Stromal cell of bone marrow (primary cell): ENCODE measurements around the gene CD300LD.
"Not testable (repeated sequence)": the region's sequence is repeated elsewhere in the genome, so short reads cannot be mapped to it uniquely, and the experiment has no call there.

Source experiments
- DNase-seq: peaks from one replicate; pipeline ENCODE4 v3.0.0-alpha.2; 2012; ENCODE audit warnings: low read depth

CD300LD gene

GRCh38 chr17:74606050-74606449 is 14.0 kb upstream of the CD300LD start:
- DNase-seq = no peak

GRCh38 chr17:74605361-74605760 is 13.3 kb upstream of the CD300LD start:
- peak; percentile 75 for DNase-seq

- DNase-seq = no peak
These were observed 12.7 kb upstream of the CD300LD start for GRCh38 chr17:74604761-74605160.

- no peak for DNase-seq
These were observed 12.1 kb upstream of the CD300LD start for GRCh38 chr17:74604200-74604599.

GRCh38 chr17:74603746-74604145 is 11.7 kb upstream of the CD300LD start:
- no peak for DNase-seq

GRCh38 chr17:74603037-74603635 is 11.1 kb upstream of the CD300LD start:
- DNase-seq = no peak

GRCh38 chr17:74601944-74602572 is 10.0 kb upstream of the CD300LD start:
- DNase-seq = peak; percentile 31

- DNase-seq = no peak
These were observed 7.4 kb upstream of the CD300LD start for GRCh38 chr17:74599448-74599939.

- DNase-seq = no peak
These were observed 6.9 kb upstream of the CD300LD start for GRCh38 chr17:74599023-74599399.

- DNase-seq = no peak
These were observed 6.4 kb upstream of the CD300LD start for GRCh38 chr17:74598346-74599022.

- DNase-seq = no peak
These were observed 5.1 kb upstream of the CD300LD start for GRCh38 chr17:74597069-74597790.

- DNase-seq = no peak
These were observed 3.1 kb upstream of the CD300LD start for GRCh38 chr17:74595037-74595750.

- DNase-seq = no peak
These were observed 580 bp downstream of the CD300LD start for GRCh38 chr17:74591503-74591902.

- DNase-seq = no peak
These were observed 6.4 kb downstream of the CD300LD start for GRCh38 chr17:74585711-74586110.

- no peak for DNase-seq
These were observed 7.6 kb downstream of the CD300LD start for GRCh38 chr17:74584292-74585060.

GRCh38 chr17:74582633-74583032 is 9.4 kb downstream of the CD300LD start:
- DNase-seq = no peak

- no peak for DNase-seq
These were observed 12.2 kb downstream of the CD300LD start for GRCh38 chr17:74579900-74580299.

- no peak for DNase-seq
These were observed 13.1 kb downstream of the CD300LD start for GRCh38 chr17:74578979-74579378.

GRCh38 chr17:74574489-74575142 is 17.5 kb downstream of the CD300LD start:
- no peak for DNase-seq

GRCh38 chr17:74573635-74574034 is 18.4 kb downstream of the CD300LD start:
- not testable (repeated sequence) for DNase-seq

- DNase-seq = no peak
These were observed 18.9 kb downstream of the CD300LD start for GRCh38 chr17:74573169-74573568.
